Activated T-helper 9 cell treated with anti-CD3 and anti-CD28 coated beads, Interleukin-2, amount 50 U/mL, for 16 hours (primary cell): ENCODE measurements around the gene ELL2.
"Not testable (repeated sequence)": the region's sequence is repeated elsewhere in the genome, so short reads cannot be mapped to it uniquely, and the experiment has no call there.

ENCODE experiments used
- DNase-seq: peaks from one replicate; pipeline ENCODE4 v3.0.0-alpha.2; 2020; ENCODE audit warnings: low read depth

Gene ELL2

DNA sequence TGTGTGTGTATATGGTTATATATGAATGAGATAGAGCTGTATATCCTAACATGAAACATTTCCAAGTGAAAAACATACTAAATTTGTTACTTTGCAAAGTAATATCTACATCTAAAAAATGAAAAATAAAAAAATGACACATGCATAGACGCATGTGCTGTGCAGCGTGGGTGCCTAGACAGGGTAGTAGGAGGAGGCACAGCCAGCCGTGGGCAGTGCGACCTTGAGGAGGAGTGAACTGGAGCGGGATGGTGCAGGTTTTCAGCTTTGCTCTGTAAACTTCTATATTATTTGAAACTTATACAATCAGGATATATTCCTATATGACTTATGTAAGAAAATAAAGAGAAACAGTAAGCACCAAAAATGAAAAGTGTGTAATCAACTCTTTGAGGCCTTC lies 124.2 kb downstream of the ELL2 start:
- DNase-seq: no peak

DNA sequence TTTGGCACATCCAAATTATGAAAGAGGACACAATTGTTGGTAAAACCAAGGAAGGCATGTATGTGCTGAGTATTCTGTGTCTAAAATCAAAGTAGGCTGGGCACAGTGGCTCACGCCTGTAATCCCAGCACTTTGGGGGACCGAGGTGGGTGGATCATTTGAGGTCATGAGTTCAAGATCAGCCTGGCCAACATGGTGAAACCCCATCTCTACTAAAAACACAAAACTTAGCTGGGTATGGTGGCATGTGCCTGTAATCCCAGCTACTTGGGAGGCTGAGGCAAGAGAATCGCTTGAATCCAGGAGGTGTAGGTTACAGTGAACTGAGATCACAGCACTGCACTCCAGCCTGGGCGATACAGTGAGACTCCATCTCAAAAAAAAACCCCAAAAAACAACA lies 124.7 kb downstream of the ELL2 start:
- not testable (repeated sequence) for DNase-seq

DNA sequence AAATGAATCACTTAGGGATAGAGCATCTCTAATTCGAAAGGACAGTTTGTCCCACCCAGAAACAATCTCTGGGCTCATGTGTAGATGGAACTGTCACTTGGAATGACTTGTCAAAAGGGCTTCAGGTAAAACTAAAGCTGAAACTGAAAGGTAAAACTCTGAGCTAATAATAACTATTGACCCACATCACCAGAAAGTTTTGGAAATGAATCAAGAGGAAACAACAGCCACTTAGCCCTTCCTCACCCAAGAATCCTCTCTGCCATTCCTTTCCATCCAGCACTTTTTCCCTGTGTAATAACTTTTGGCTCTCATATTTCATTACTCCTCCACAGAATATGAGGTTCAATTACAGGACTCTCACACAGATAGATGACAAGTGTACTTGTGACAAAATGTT lies 125.1 kb downstream of the ELL2 start:
- DNase-seq: no peak

DNA sequence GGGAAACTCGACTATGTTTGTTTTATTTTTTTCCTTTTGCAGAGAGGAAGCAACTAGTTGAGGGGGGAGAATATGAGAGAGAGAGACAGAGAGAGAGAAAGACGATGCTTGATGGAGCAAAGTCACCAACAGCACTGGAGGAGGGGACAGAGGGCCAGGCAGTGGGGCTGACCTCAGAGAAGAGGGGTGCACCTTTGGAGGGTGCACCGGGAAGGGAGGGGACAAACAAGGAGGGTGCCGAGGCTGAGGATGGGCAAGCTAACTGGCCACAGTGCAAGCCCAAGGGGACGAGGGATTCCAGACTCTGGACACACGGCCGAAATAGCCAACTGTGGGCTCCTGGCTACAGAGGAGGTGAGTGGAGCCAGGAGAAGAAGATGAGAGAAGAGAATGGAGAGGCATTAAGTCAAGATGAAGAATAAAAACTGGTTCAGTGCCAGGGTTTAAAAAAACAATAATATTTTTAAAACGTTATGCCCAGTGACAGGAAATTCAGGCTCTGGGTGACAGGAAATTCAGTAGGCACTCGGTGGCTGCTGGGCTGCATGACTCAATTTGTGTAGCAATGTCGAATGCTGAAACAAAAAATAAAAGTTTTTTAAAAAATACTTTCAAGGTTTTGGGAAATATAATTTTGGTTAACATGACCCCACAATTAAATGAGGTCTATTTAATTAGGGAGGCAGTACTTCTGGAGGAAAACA lies 125.8 kb downstream of the ELL2 start:
- DNase-seq: no peak
